ENCODE measurements around the gene PLEKHM3.

Gene PLEKHM3

GRCh38 chr2:207944334-207944733, 81.0 kb downstream of the PLEKHM3 start:
- H3K9me3 ChIP-seq (ENCODE audit: insufficient read depth, low read length) = no peaks in the 10 kb centered on the region
- no peak for DNase-seq (ENCODE audit: low read depth, low spot score)
- no peaks in the 10 kb centered on the region for H3K4me1 ChIP-seq (ENCODE audit: insufficient read depth, insufficient read length)
- no peaks in the 10 kb centered on the region for H3K27me3 ChIP-seq (ENCODE audit: insufficient read depth, insufficient read length)
- H3K36me3 ChIP-seq (ENCODE audit: insufficient read depth, insufficient read length, low read length) = no peaks in the 10 kb centered on the region
- H3K4me3 ChIP-seq (ENCODE audit: insufficient read length, low read depth) = no peak overlapping the region
- TF ChIP-seq SUZ12 (IDR thresholded peaks at IDR 0.05; ENCODE audit: extremely low read depth, insufficient read depth, insufficient read length) = no peak
- TF ChIP-seq YY1 (IDR thresholded peaks at IDR 0.05; ENCODE audit: insufficient read depth, insufficient read length) = no peak
- TF ChIP-seq ZNF274 (IDR thresholded peaks at IDR 0.05; ENCODE audit: low read depth, low read length) = no peak
- no peak overlapping the region for H3K9ac ChIP-seq (ENCODE audit: insufficient read length, low read depth)

DNA sequence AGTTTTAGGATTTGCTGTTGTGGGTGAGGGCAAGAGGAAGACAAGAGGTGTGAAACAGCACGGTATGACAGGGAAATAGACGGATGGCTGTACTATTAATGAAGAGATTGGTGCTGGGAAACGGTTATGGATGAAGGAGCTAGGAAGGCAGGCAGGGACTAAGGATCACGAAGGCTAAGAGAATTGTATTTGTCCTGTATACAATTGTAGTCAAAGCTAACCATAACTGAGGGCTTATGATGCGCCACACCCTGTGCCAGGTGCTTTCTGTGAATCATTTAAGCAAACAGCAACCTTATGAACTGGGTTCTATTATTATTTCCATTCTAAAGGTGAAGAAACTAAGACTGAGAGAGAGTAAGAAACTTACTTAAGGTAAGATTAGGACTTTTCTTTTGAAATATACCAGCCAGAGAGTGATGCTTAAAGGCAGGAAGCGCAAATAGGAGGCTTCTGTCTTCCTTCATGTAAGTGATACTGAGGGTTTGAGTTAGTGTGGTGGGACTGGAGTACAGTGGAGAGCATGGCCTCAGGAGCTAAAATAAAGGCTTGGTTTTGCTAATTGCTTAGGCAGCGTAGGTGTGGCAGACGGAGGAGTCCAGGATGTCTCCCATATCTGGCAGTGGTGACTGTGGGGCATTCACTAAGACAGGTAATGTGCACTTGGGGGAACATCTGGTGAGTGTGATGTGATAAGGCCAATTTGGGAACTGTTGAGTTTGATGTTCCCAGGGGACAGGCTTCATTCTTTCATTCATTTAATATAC, 85.8 kb downstream of the PLEKHM3 start:
- H3K4me3 ChIP-seq (ENCODE audit: insufficient read length, low read depth) = no peak overlapping the region
- no peaks in the 10 kb centered on the region for H3K36me3 ChIP-seq (ENCODE audit: insufficient read depth, insufficient read length, low read length)
- H3K9ac ChIP-seq (ENCODE audit: insufficient read length, low read depth) = no peak overlapping the region
- no peaks in the 10 kb centered on the region for H3K9me3 ChIP-seq (ENCODE audit: insufficient read depth, low read length)
- TF ChIP-seq SUZ12 (IDR thresholded peaks at IDR 0.05; ENCODE audit: extremely low read depth, insufficient read depth, insufficient read length) (no peak), ZNF274 (IDR thresholded peaks at IDR 0.05; ENCODE audit: low read depth, low read length) (no peak), YY1 (IDR thresholded peaks at IDR 0.05; ENCODE audit: insufficient read depth, insufficient read length) (no peak)
- DNase-seq (ENCODE audit: low read depth, low spot score) = no peak
- no peaks in the 10 kb centered on the region for H3K27me3 ChIP-seq (ENCODE audit: insufficient read depth, insufficient read length)
- no peaks in the 10 kb centered on the region for H3K4me1 ChIP-seq (ENCODE audit: insufficient read depth, insufficient read length)

DNA sequence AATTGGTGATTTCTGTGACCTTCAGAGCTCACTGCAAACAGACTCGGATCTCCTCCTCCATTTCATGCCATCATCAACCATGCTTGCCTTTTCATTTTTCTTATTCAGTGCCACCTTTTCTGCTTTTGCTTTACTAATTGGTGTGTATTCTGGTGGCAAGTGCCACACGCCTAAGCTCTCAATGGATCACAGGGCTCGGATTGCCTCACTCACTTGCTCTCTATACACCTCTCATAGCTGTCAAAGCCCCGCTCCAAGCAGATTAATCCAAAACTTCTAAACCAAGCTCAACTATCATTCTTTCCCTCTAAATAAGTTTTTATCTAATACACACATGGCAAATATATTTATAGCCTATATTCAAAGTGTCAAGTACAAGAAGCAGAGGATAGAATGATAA, 86.4 kb downstream of the PLEKHM3 start:
- Histone ChIP-seq H3K27me3 (ENCODE audit: insufficient read depth, insufficient read length) (no peaks in the 10 kb centered on the region), H3K9ac (ENCODE audit: insufficient read length, low read depth) (no peak overlapping the region), H3K4me1 (ENCODE audit: insufficient read depth, insufficient read length) (no peaks in the 10 kb centered on the region), H3K4me3 (ENCODE audit: insufficient read length, low read depth) (no peak overlapping the region), H3K36me3 (ENCODE audit: insufficient read depth, insufficient read length, low read length) (no peaks in the 10 kb centered on the region), H3K9me3 (ENCODE audit: insufficient read depth, low read length) (no peaks in the 10 kb centered on the region)
- TF ChIP-seq SUZ12 (IDR thresholded peaks at IDR 0.05; ENCODE audit: extremely low read depth, insufficient read depth, insufficient read length) (no peak), YY1 (IDR thresholded peaks at IDR 0.05; ENCODE audit: insufficient read depth, insufficient read length) (no peak), ZNF274 (IDR thresholded peaks at IDR 0.05; ENCODE audit: low read depth, low read length) (no peak)
- DNase-seq (ENCODE audit: low read depth, low spot score) = no peak

- no peak for TF ChIP-seq YY1 (IDR thresholded peaks at IDR 0.05; ENCODE audit: insufficient read depth, insufficient read length)
- no peak for TF ChIP-seq SUZ12 (IDR thresholded peaks at IDR 0.05; ENCODE audit: extremely low read depth, insufficient read depth, insufficient read length)
- TF ChIP-seq ZNF274 (IDR thresholded peaks at IDR 0.05; ENCODE audit: low read depth, low read length) = no peak
- no peaks in the 10 kb centered on the region for H3K27me3 ChIP-seq (ENCODE audit: insufficient read depth, insufficient read length)
- H3K9ac ChIP-seq (ENCODE audit: insufficient read length, low read depth) = no peak overlapping the region
- no peaks in the 10 kb centered on the region for H3K4me1 ChIP-seq (ENCODE audit: insufficient read depth, insufficient read length)
- no peak for DNase-seq (ENCODE audit: low read depth, low spot score)
- no peaks in the 10 kb centered on the region for H3K36me3 ChIP-seq (ENCODE audit: insufficient read depth, insufficient read length, low read length)
- no peaks in the 10 kb centered on the region for H3K9me3 ChIP-seq (ENCODE audit: insufficient read depth, low read length)
- no peak overlapping the region for H3K4me3 ChIP-seq (ENCODE audit: insufficient read length, low read depth)
These were observed 86.9 kb downstream of the PLEKHM3 start for GRCh38 chr2:207938415-207938814.

- TF ChIP-seq YY1 (IDR thresholded peaks at IDR 0.05; ENCODE audit: insufficient read depth, insufficient read length) = no peak
- TF ChIP-seq SUZ12 (IDR thresholded peaks at IDR 0.05; ENCODE audit: extremely low read depth, insufficient read depth, insufficient read length) = no peak
- no peak for TF ChIP-seq ZNF274 (IDR thresholded peaks at IDR 0.05; ENCODE audit: low read depth, low read length)
- Histone ChIP-seq H3K4me3 (ENCODE audit: insufficient read length, low read depth) (no peak overlapping the region), H3K27me3 (ENCODE audit: insufficient read depth, insufficient read length) (no peaks in the 10 kb centered on the region), H3K36me3 (ENCODE audit: insufficient read depth, insufficient read length, low read length) (no peaks in the 10 kb centered on the region), H3K4me1 (ENCODE audit: insufficient read depth, insufficient read length) (no peaks in the 10 kb centered on the region), H3K9me3 (ENCODE audit: insufficient read depth, low read length) (no peaks in the 10 kb centered on the region), H3K9ac (ENCODE audit: insufficient read length, low read depth) (no peak overlapping the region)
- no peak for DNase-seq (ENCODE audit: low read depth, low spot score)
These were observed 87.5 kb downstream of the PLEKHM3 start for GRCh38 chr2:207937823-207938222.

- TF ChIP-seq ZNF274 (IDR thresholded peaks at IDR 0.05; ENCODE audit: low read depth, low read length) (no peak), YY1 (IDR thresholded peaks at IDR 0.05; ENCODE audit: insufficient read depth, insufficient read length) (no peak), SUZ12 (IDR thresholded peaks at IDR 0.05; ENCODE audit: extremely low read depth, insufficient read depth, insufficient read length) (no peak)
- no peaks in the 10 kb centered on the region for H3K4me1 ChIP-seq (ENCODE audit: insufficient read depth, insufficient read length)
- no peak overlapping the region for H3K4me3 ChIP-seq (ENCODE audit: insufficient read length, low read depth)
- no peak for DNase-seq (ENCODE audit: low read depth, low spot score)
- H3K9me3 ChIP-seq (ENCODE audit: insufficient read depth, low read length) = no peaks in the 10 kb centered on the region
- no peaks in the 10 kb centered on the region for H3K27me3 ChIP-seq (ENCODE audit: insufficient read depth, insufficient read length)
- H3K36me3 ChIP-seq (ENCODE audit: insufficient read depth, insufficient read length, low read length) = no peaks in the 10 kb centered on the region
- no peak overlapping the region for H3K9ac ChIP-seq (ENCODE audit: insufficient read length, low read depth)
These were observed 88.1 kb downstream of the PLEKHM3 start for GRCh38 chr2:207937253-207937652.

- DNase-seq (ENCODE audit: low read depth, low spot score) = no peak
- Histone ChIP-seq H3K27me3 (ENCODE audit: insufficient read depth, insufficient read length) (no peaks in the 10 kb centered on the region), H3K9ac (ENCODE audit: insufficient read length, low read depth) (no peak overlapping the region), H3K36me3 (ENCODE audit: insufficient read depth, insufficient read length, low read length) (no peaks in the 10 kb centered on the region), H3K9me3 (ENCODE audit: insufficient read depth, low read length) (no peaks in the 10 kb centered on the region), H3K4me3 (ENCODE audit: insufficient read length, low read depth) (no peak overlapping the region), H3K4me1 (ENCODE audit: insufficient read depth, insufficient read length) (no peaks in the 10 kb centered on the region)
- no peak for TF ChIP-seq SUZ12 (IDR thresholded peaks at IDR 0.05; ENCODE audit: extremely low read depth, insufficient read depth, insufficient read length)
- TF ChIP-seq ZNF274 (IDR thresholded peaks at IDR 0.05; ENCODE audit: low read depth, low read length) = no peak
- no peak for TF ChIP-seq YY1 (IDR thresholded peaks at IDR 0.05; ENCODE audit: insufficient read depth, insufficient read length)
These were observed 88.9 kb downstream of the PLEKHM3 start for GRCh38 chr2:207936380-207936779.
